ENCODE data around the gene LRRC58. TPM values are rescaled to one million over a fixed set of nuclear protein-coding genes. Genes with fewer than 3 reads are reported as not detected.
"Not testable (repeated sequence)": the region's sequence is repeated elsewhere in the genome, so short reads cannot be mapped to it uniquely, and the experiment has no call there.

LRRC58 gene
- total and polyA plus RNA-seq, 2 experiments from 2014 or later = 8.8 to 34.7 TPM

DNA sequence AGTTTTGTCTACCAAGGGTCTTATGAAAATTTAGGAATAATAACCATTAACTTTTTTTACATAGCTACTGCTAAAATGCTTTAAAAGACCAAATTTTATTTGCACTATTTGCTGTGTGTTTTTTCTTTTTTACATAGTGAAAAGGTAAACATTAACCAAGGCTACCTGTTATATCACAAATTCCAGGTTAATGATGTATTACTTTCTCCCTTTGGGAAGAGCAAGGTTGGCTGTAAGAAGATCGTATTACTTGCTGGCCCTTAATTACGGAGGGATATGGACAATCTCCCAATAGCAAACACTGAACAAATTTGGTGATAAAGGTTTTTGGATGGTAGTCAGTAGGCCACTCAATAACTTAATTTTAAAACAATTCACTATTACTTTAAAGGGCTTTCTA is 22.4 kb downstream of the LRRC58 start:
- no peaks in the 10 kb centered on the region for H3K9me2 ChIP-seq (replicated peaks; ENCODE audit: insufficient read depth)
- no peak overlapping the region for H2AFZ ChIP-seq
- no peaks in the 10 kb centered on the region for H3K27me3 ChIP-seq
- WGBS (ENCODE audit: low lambda C conversion rate, missing lambda C conversion rate) = 71% methylated on average over 2 of the region's 2 CpGs
- no peak for DNase-seq (ENCODE audit: low spot score)
- no peaks in the 10 kb centered on the region for H3K36me3 ChIP-seq (replicated peaks; ENCODE audit: insufficient read depth, low read depth)
- H3K79me2 ChIP-seq = no peaks in the 10 kb centered on the region
- no peak overlapping the region for H3K4me3 ChIP-seq
- H4K20me1 ChIP-seq (ENCODE audit: insufficient read depth, poor library complexity, severe bottlenecking) = no peaks in the 10 kb centered on the region
- H3K4me1 ChIP-seq (ENCODE audit: insufficient read depth) = no peaks in the 10 kb centered on the region
- H3K27ac ChIP-seq = no peak overlapping the region
- H3K4me2 ChIP-seq = no peak overlapping the region
- no peaks in the 10 kb centered on the region for H3K9me3 ChIP-seq (ENCODE audit: low read depth)
- TF ChIP-seq EZH2 (IDR thresholded peaks at IDR 0.05; ENCODE audit: borderline replicate concordance) (no peak), EZH2phosphoT487 (IDR thresholded peaks at IDR 0.05; ENCODE audit: low read depth, severe bottlenecking, unreplicated experiment) (no peak)
- TF ChIP-seq, protein P1, sequence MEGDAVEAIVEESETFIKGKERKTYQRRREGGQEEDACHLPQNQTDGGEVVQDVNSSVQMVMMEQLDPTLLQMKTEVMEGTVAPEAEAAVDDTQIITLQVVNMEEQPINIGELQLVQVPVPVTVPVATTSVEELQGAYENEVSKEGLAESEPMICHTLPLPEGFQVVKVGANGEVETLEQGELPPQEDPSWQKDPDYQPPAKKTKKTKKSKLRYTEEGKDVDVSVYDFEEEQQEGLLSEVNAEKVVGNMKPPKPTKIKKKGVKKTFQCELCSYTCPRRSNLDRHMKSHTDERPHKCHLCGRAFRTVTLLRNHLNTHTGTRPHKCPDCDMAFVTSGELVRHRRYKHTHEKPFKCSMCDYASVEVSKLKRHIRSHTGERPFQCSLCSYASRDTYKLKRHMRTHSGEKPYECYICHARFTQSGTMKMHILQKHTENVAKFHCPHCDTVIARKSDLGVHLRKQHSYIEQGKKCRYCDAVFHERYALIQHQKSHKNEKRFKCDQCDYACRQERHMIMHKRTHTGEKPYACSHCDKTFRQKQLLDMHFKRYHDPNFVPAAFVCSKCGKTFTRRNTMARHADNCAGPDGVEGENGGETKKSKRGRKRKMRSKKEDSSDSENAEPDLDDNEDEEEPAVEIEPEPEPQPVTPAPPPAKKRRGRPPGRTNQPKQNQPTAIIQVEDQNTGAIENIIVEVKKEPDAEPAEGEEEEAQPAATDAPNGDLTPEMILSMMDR (IDR thresholded peaks at IDR 0.05; ENCODE audit: poor library complexity) = no peak

DNA sequence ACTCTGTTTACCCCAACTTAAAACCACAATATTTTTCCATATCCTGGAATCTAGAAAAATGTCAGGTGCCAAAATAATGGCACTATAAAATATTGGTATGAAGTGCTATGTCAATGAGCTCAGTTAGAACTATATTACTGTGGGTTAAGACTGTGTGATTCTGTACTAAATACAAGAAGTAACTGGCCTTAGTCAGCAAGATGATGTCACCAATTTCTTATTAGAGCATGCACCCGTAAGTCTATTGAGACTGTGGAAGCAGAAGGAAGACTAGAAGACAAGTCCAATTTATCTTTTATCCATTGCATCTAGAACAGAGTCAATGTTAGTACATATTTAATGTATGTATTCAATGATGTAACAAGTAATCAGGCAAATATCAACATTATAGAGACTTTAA is 25.0 kb downstream of the LRRC58 start:
- Histone ChIP-seq H4K20me1 (ENCODE audit: insufficient read depth, poor library complexity, severe bottlenecking) (no peaks in the 10 kb centered on the region), H3K4me1 (ENCODE audit: insufficient read depth) (no peaks in the 10 kb centered on the region), H3K9me3 (ENCODE audit: low read depth) (no peaks in the 10 kb centered on the region), H2AFZ (no peak overlapping the region), H3K4me2 (no peak overlapping the region), H3K4me3 (no peak overlapping the region), H3K36me3 (replicated peaks; ENCODE audit: insufficient read depth, low read depth) (no peaks in the 10 kb centered on the region), H3K27ac (no peak overlapping the region), H3K27me3 (no peaks in the 10 kb centered on the region), H3K9me2 (replicated peaks; ENCODE audit: insufficient read depth) (no peaks in the 10 kb centered on the region), H3K79me2 (no peaks in the 10 kb centered on the region)
- 89% methylated on average over 1 of the region's 1 CpG for WGBS (ENCODE audit: low lambda C conversion rate, missing lambda C conversion rate)
- DNase-seq (ENCODE audit: low spot score) = no peak
- TF ChIP-seq EZH2 (IDR thresholded peaks at IDR 0.05; ENCODE audit: borderline replicate concordance) (no peak), EZH2phosphoT487 (IDR thresholded peaks at IDR 0.05; ENCODE audit: low read depth, severe bottlenecking, unreplicated experiment) (no peak)
- TF ChIP-seq, protein P1 (IDR thresholded peaks at IDR 0.05; ENCODE audit: poor library complexity) = no peak

DNA sequence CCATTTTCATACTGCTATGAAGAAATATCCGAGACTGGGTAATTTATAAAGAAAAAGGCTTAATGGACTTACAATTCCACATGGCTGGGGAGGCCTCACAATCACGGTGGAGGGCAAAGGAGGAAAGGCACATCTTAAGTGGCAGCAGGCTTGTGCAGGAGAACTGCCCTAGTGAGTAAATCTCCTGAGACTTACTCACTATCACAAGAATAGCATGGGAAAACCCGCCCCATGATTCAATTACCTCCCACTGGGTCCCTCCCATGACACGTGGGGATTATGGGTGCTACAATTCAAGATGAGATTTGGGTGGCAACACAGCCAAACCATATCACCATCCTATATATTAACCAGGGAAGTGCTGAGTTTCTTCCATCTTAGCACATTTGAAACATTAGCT is 25.4 kb downstream of the LRRC58 start:
- not testable (repeated sequence) for H3K9me2 ChIP-seq (replicated peaks; ENCODE audit: insufficient read depth); H4K20me1 ChIP-seq (ENCODE audit: insufficient read depth, poor library complexity, severe bottlenecking); H3K4me1 ChIP-seq (ENCODE audit: insufficient read depth); H3K27ac ChIP-seq; DNase-seq (ENCODE audit: low spot score); H3K27me3 ChIP-seq; H3K36me3 ChIP-seq (replicated peaks; ENCODE audit: insufficient read depth, low read depth); H3K9me3 ChIP-seq (ENCODE audit: low read depth); H2AFZ ChIP-seq; H3K79me2 ChIP-seq; H3K4me2 ChIP-seq; H3K4me3 ChIP-seq
- WGBS (ENCODE audit: low lambda C conversion rate, missing lambda C conversion rate) = 95% methylated on average over 4 of the region's 4 CpGs

DNA sequence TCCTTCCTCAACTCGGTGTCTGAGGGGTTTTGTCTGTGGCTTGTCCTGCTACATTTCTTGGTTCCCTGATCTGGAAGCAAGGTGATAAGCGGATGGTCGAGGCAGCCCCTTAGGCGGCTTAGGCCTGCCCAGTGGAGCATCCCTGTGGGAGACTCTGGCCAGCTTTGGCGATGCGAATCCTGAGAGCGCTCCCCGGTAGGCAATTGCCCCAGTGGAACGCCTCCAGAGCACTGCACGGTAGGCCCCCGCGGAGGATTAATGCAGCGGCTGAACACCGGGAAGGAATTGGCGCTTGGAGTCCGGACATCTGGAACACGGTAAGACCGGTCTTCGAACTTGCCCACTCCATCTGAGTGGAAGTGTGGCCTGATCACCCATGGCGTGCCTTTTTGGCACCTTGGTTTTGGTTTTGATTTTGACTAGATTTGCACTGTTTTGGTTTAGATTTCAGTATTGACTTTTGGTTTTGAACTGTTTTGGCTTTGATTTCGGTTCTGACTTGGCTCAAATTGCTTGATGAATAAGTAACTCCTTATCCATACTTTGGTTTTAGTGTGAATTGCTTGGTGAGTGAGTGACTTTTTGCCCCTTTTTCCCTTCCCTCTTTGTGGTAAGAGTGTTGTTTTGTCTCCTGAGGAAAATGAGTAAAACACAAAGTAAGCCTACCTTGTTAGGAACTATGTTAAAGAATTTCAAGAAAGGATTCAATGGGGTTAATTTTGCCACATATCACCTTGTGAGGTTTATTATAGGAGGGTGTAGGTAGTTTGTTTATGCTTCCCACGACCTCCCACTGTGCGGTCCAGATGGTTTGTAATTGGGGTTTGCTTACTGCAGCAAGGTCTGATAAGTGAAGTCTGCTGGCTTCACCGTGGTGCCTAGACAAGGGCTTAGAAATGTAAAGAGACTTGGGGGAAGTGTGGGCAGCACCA is 37.0 kb downstream of the LRRC58 start:
- Histone ChIP-seq H3K4me3 (no peak overlapping the region), H3K27me3 (no peaks in the 10 kb centered on the region), H2AFZ (no peak overlapping the region), H3K9me2 (replicated peaks; ENCODE audit: insufficient read depth) (no peaks in the 10 kb centered on the region), H3K4me1 (ENCODE audit: insufficient read depth) (no peaks in the 10 kb centered on the region), H3K36me3 (replicated peaks; ENCODE audit: insufficient read depth, low read depth) (no peaks in the 10 kb centered on the region), H3K79me2 (no peaks in the 10 kb centered on the region), H3K4me2 (no peak overlapping the region), H3K27ac (no peak overlapping the region), H4K20me1 (ENCODE audit: insufficient read depth, poor library complexity, severe bottlenecking) (no peaks in the 10 kb centered on the region), H3K9me3 (ENCODE audit: low read depth) (no peaks in the 10 kb centered on the region)
- WGBS (ENCODE audit: low lambda C conversion rate, missing lambda C conversion rate) = 94% methylated on average over 24 of the region's 24 CpGs
- DNase-seq (ENCODE audit: low spot score) = no peak
- TF ChIP-seq EZH2 (IDR thresholded peaks at IDR 0.05; ENCODE audit: borderline replicate concordance) = no peak

Measured in hepatocyte (in vitro differentiated cells).